HG03103 (cell line): ENCODE data around the gene SWSAP1.
"Not testable (repeated sequence)": the region's sequence is repeated elsewhere in the genome, so short reads cannot be mapped to it uniquely, and the experiment has no call there.

Experiments used
- ATAC-seq: cut with Tn5 transposase; IDR thresholded peaks from one replicate; pipeline ENCODE4 v1.9.1; 2021; ENCODE audit warnings: low read depth; ENCODE audit not compliant: unreplicated experiment

SWSAP1 gene

DNA sequence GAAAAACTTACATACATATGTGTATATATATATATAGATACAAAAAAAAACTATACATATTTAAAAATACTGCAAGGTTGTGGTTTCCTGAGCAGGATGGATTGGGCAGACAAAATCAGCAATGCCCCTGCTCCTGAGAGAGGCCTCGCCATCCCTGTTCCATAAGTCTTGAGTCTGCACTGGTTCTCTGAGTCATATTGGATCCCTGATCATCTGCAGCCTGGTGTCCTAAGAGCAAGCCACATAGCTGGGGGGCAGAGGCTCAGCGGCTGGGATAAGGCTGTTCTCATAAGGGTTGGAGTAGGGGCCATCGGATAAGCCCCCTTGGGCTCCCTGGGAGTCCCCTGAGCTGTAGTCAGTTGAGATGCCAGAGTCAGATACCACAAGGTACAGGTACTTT, 3.3 kb downstream of the SWSAP1 start:
- no peak for ATAC-seq

DNA sequence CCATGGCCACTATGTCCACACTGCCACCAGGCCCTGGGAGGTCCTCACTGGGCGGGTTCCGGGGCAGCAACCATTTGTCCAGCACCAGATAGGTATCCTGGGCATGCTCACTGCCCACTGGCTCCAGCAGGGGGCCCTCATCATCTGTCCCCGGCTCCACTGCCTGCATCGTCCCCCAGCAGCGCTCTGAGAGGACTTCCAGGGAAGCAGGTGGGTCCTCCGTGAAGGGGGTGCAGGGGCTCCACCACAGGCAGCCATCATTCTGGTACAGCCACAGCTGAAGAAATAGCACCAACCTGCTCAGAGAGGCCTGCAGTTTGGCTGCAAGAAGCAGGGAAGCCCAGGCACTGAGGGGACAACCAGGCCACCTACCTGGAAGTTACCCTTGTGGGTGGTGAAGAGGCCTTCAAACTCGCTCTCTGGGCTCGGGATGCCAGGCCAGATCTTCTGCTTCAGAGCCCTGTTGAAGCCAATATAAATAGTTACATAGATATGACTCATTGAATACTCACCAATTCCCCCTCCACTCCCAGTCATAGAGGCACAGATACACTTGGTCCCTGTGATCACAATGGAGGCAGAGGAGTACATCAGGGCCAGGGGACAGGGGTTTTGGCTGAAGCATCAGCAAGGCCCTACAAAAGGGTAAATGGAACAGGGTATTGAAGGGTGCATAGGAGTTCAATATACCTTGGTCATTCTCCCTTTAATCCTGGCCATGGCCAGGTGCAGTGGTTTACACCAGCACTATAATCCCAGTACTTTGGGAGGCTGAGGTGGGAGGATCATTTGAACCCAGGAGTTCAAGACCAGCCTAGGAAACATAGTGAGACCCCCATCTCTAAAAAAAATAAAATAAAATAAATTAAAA, 4.1 kb downstream of the SWSAP1 start:
- no peak for ATAC-seq

DNA sequence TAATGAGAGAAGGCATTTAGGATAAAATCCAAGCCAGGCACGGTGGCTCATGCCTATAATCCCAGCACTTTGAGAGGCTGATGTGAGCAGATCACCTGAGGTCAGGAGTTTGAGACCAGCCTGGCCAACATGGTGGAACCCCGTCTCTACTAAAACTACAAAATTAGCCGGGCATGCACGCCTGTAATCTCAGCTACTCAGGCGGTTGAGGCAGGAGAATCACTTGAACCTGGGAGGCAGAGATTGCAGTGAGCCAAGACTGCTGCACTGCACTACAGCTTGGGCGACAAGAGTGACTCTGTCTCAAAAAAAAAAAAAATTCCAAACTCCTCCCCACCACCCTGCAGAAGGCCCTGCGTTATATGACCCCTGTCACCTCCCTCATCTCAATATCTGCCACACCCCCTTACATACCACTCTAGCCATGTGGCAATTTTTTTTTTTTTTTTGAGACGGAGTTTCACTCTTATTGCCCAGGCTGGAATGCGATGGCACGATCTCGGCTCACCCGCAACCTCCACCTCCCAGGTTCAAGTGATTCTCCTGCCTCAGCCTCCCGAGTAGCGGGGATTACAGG, 4.9 kb downstream of the SWSAP1 start:
- not testable (repeated sequence) for ATAC-seq

DNA sequence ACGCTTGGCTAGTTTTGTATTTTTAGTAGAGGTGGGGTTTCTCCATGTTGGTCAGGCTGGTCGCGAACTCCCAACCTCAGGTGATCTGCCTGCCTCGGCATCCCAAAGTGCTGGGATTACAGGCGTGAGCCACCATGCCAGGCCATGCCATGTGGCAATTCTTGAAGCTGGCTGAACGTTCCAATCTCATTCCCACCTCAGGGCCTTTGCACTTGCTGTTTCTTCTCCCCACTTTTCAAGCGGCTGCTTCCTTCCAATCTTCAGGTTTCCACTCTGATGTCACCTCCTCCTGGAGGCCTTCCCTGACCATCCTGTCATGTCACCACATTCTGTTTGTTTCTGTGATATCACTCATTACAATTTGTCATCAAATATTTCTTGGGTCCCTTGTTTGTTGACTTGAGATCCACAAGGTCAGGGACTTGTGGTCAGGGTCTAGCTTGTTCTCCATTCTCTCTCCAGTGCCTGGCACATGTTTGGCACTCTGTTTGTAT, 5.4 kb downstream of the SWSAP1 start:
- ATAC-seq, result no peak

DNA sequence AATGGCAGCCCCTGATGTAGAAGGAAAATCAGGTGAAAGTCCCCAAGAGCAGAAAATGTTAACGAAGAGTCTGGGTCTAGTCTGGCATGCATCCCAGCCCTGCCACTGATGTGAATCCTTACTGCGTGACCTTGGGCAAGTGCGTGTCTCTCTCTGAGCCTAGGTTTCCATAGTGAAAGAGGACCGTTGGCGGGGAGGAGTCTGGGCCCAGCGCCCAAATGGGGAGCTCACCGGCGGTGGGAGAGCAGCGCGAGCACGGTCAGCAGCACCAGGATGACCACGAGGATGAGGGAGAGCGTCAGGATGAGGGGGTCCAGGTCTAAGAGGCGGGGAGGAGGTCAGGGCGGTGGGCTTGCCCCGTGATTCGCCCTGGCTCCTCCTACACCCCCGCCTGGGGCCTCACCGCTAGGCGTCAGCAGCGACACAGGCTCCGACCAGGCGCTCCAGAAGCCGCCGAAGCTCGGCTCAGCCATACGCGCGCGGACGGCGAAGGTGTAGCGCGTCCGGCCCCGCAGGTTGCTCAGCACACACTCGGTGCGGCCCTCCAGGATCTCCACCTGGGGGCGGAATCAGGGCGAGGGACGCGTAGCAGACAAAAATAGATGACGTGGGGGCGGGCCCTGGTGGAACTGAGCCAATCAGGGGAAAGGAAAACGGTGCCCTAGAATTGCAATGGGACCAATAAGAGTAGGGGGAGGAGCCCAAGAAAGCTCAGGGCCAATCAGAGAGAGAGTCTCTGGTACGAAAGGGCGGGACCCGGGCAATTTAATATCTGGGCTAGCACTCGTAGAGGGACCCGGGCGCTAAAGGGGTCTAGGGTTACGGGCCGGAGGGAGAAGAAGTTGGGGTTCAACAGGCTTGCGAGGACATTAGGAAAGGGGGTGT, 6.4 kb downstream of the SWSAP1 start:
- ATAC-seq, result peak; percentile 62

DNA sequence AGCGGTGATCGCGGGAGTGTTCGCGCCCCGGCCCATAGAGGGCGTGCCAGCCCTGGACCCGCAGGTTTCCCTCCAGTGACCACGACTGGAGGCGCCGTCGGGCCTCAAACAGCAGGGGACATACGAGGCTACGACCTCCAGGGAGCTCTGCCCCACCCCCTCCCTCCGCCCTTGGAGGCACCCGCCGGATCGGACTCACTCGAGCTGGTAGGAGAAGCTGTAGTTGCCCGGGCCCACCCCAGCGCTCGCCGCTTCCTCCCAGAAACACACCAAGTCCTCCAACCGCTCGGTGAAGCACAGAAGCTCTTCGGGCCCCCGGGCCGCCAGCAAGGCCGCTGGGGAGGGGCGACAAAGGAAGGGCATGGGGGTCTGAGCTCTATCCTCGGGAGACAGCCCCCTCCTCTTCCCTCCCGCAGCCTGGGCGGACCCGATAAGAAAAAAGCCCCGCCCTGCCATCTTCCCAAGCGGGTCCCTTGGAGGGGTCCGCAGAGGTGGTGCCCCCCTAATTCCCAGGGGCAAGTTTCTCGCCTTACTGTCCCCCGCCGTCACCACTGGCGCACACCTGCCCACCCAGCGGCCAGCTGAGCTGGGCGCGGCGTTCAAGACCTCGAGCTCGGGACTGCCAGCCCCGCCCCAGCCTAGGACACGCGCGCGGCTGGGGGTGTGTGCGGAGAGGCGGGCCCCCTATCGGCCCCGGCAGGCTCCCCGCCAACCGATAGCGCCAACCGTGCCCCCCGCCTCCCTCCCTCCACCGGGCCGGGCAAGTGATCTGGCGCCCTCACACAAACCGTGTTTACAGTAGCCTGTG, 8.6 kb downstream of the SWSAP1 start:
- no peak for ATAC-seq

DNA sequence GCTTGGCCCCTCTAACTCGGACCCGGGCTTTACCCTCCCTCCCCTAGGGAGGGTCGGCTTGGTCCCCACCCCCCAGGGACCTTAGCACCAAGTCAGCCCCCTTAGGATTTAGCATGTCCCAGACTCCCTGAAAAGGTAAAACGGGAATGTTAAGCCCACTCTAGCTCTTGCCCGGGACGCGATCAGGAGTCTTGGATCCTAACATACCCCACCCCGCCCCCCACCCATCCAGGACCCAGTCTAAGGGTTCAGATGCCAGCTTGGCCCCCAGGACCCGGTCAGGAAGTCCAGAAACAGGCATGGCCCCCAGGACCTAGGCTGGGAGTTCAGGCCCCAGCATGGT, 9.2 kb downstream of the SWSAP1 start:
- ATAC-seq, result no peak

DNA sequence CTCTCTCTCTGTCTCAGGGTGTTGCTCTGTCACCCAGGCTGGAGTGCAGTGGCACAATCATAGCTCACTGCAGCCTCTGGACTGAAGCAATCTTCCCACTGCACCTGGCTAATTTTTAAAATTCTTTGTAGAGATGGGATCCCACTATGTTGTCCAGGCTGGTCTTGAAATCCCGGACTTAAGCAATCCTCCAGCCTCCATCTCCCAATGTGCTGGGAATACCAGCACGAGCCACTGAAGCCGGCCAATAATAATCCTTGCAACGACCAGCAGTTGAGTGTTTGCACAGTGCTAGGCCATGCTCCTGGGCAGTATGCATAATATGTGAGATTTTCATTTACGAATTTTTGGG, 10.3 kb downstream of the SWSAP1 start:
- ATAC-seq, result no peak

DNA sequence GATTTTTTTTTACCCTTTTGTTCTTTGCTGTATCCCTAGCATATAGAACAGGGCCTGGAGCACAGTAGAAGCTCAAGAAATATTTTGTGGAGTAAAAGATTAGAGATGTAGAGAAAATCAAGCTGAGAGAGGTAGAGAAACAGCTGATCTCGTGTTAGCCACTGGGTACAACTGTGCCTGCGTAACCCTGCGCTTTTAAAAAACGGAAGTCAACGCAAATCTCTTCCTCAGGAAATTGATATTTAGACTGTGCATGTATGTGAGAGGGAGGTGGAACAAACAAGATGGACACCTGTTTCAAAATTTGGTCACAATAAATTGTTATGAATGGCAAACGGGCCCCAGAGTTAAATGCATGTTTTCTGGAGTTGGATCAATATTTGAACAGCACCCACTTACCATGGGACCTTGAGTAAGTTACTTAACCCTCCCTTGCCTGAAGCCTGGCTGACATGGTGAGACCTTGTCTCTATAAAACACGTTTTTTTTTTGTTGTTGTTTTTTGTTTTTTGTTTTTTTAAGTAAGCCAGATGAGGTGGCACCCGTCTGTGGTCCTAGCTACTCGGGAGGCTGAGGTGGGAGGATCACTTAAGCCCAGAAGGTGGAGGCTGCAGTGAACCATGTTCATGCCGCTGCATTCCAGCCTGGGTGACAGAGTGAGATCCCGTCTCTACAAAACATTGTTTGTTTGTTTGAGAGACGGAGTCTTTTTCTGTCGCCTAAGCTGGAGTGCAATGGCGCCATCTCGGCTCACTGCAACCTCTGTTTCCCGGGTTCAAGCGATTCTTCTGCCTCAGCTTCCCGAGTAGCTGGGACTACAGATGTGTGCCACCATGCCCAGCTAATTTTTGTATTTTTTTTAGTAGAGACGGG, 12.9 kb downstream of the SWSAP1 start:
- ATAC-seq, result no peak

DNA sequence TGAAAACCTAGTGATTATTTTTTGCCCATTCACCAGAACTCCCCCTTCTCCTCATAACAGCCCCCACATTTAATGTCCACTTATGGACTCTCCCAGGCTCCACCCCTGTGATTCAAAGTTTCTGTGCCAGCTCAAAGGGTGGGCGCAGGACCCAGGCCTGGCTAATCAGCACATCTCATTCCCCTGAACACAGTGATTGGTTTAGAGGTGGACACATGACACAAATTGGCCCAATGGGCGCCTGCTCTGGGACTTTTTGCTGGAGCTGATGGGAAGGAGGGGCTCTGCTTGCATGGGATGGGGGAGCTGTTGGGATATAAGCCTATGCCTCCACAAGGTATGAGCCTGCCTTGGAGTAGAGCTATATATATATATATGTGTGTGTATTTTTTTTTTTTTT, 15.9 kb downstream of the SWSAP1 start:
- ATAC-seq, result no peak

DNA sequence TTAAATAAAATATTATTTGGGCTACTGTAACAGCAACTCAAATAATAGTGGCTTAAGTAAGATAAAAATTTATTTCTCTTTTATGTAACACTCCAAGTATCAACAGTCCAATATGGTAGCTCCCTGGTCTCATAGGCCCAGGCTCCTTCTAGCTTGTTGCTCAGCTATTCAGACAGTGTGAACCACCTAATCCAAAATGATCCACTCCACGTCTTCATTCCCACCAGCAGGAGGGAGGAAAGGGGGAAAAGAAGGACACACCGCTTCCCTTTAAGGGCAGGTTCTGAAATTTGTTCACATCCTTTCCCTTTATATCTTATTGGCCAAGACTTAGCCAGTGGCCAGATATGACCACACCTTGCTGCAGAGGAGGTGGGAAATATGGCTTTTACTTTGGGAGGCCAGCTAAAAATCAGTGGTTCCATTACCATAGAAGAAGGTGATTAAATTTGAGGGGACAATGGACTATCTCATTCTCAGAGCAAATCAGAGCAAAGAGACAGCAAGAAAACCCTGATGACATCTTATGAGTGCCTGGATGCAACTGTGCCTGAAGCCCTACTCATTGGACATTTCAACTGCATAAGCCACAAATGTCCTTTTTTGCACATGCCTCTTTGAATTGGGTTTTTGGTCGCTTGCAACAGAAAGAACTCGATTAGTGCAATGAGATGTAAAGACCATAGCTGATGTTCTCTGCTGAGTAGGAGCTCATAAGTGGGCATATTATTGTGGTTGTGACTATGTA, 16.6 kb downstream of the SWSAP1 start:
- no peak for ATAC-seq

DNA sequence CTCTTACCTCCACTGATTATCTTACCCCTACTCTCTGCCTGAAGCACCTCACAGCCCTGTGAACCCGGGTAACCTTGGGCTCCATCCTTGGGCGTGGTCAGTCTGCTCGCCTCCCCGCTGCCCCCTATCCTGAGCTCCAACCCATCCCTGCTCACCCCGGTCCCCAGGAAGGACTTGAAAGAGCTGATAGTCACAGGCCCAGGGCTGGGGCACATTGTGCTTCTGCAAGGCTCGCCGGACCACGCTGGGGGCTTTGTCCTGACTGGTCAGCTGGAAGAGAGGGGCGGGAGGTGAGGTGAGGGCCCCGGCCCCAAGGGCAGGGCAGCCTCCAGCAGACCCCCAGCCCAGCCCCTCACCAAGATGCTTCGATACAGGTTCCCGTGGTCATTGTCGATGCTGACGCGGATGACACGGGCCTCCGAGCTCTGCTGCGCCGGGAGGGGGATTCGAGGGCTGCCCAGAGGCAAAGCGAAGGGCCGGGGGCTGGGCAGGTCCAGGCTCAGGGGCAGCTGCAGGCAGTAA, 22.7 kb downstream of the SWSAP1 start:
- no peak for ATAC-seq

DNA sequence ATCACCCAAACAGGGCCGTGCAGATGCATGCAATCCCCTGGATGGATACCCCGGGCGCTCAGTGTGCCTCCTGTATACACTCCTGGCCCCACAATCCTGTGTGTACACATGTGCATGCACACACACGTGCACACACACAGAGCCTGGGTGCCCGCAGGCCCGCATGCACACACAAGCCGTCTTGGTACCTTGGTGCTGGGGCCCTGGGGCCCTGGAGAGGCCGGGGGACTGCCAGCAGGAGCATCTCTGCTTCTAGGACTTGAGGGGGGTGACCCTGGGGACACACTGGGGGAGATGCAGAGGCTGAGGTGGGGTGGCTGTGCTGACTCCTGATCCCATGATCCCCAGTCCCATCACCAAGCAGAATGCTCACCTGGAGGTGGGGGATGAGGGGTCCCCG, 25.2 kb downstream of the SWSAP1 start:
- no peak for ATAC-seq

DNA sequence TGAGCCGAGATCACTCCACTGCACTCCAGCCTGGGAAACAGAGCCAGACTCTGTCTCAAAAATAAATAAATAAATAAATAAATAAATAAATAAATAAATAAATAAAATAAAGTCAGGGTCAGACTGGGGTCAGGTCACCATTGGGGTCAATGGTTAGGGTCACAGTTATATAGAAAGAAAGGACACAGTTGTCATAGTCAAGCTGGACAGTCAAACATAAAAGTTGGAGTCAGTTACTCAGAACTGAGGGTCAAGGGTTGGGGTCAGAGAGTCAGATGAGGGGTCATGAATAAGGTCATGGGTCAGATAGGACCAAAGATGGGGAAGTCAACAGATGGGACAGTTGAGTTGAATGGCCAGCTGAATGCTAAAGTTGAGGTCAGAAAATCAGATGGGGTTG, 26.3 kb downstream of the SWSAP1 start:
- ATAC-seq, result no peak

DNA sequence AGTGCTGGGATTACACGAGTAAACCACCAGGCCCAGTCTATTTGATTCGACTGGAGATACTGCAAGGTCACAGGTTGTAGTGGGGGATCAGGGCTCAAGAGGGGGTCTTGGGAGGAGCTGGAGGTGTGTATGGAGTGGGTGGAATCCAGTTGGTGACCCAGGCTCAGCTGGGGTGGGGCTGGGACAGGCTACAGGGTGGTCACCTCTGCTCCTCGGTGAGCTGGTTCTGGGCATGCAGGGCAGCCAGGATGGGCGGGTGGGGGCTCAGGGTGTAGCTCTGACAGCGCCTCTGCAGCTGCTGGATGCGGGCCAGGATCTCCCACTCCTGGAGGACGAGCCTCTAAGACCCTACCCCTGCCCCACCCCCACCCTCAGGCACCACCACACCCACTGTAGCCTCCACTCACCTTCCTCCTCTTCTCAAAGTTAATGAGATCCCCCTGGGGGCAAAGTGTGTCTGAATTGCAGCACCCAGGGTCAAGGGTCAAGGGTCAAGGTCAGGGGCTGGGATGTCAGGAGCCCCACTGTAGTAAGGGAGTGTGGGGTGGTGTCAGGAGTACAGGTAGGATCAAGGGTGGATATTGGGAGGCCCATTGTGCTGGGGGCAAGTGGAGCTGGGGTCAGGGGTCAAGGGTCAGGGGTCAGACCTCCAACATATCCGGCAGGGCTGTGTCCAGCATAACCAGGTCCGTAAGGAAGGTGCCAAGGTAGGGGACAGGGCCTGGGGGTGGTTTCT, 27.5 kb downstream of the SWSAP1 start:
- no peak for ATAC-seq

DNA sequence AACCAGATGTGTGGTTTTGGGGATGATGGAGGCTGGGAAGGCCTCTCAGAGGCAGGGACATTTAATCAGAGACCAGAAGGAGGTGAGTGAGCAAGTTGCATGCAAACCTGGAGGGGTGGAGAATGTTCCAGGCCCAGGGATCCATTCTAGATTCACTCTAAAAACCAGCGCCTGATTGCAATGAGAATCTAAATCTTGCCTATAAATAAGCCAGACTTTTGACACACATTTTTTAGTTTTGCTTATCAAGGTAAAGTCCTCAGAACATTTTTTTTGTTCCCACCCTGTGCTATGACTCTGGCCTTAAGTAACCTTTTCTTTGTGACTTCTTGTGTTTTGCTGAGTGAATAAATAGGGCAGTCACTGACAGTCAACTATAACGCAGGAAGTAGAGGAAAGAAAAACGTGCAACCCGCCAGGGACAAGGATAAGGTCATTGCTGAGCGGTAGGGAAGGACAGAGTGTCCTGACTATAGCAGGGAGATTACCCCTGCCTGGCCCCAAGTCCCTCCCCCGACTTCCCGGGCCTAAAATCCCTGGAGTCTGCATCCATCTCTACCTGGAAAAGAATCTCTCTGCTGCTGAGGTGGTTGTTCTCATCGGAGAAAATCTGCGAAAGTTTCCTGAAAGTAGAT, 30.2 kb downstream of the SWSAP1 start:
- ATAC-seq, result no peak

DNA sequence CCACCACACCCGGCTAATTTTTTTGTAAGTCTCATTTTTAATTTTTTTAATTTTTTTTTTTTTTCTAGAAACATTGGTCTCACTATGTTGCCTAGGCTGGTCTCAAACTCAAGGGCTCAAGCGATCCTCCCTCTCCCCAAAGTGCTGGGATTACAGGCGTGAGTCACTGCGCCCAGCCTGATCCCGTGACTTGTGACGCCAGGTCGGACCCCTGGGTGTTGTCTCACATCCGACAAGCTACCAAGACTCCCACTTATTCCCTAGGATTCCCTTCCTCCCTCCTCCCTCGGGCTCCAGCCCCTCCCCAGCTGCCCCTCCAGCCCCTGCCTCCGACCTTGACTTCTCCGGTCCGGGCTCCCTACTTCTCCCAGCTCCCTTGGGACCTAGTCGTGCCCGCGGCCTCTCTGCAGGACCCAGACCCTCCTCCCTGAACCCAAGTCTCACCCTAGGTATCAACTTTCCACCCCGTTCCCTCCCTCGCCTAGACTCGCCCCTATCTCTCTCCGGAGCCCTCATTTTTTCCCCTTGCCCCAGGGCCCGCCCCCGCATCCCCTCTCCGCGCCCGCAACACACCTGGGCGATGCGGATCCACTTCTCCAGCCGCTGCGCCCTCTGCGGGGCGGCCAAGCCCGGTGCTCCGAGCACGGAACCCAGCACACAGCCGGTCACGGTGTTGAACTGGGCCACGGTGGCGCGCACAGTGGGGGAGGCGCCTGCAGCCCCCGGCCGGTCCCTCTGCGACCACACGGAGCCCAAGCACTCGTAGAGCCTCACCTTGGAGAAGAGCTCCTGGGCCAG, 31.6 kb downstream of the SWSAP1 start:
- no peak for ATAC-seq
